K562 (cell line): ENCODE measurements around the gene ELP1. TPM values are rescaled to one million over a fixed set of nuclear protein-coding genes. Genes with fewer than 3 reads are reported as not detected.
A peak's percentile ranks its signal among the peaks of the same experiment; 100 is the strongest.

Experiments used
- BDP1 ChIP-seq: IDR thresholded peaks from 3 replicates; pipeline ENCODE4 v1.6.1; 2011; ENCODE audit not compliant: insufficient read length, insufficient read depth
- CREBBP ChIP-seq: IDR thresholded peaks from one replicate; pipeline ENCODE4 v1.6.1; 2012; ENCODE audit warnings: low read depth, mild to moderate bottlenecking, control low read depth, inconsistent platforms, low read length
- EZH2 ChIP-seq: IDR thresholded peaks from 2 replicates; pipeline ENCODE4 v1.6.1; 2012; ENCODE audit warnings: low read depth, mild to moderate bottlenecking, inconsistent platforms, low read length, borderline replicate concordance
- HNRNPK ChIP-seq: fragments of 200-400 bp; formaldehyde crosslinking; IDR thresholded peaks from one replicate; pipeline ENCODE4 v1.6.1; 2018; ENCODE audit warnings: mild to moderate bottlenecking, low read depth, low read length; ENCODE audit not compliant: poor library complexity, severe bottlenecking
- MBD1 ChIP-seq: fragments of 250-450 bp; sonication (Bioruptor Pico); IDR thresholded peaks from 2 replicates; pipeline ENCODE4 v1.8.0; 2022; ENCODE audit warnings: inconsistent platforms
- MCM2 ChIP-seq: fragments of 450-650 bp; IDR thresholded peaks from 2 replicates; pipeline ENCODE4 v1.6.1; 2017; ENCODE audit warnings: low read depth, mild to moderate bottlenecking
- MEIS2 ChIP-seq: fragments of 450-650 bp; IDR thresholded peaks from 2 replicates; pipeline ENCODE4 v1.6.1; 2014; ENCODE audit warnings: mild to moderate bottlenecking; ENCODE audit not compliant: partially characterized antibody
- MTA2 ChIP-seq: fragments of 450-650 bp; IDR thresholded peaks from 2 replicates; pipeline ENCODE4 v1.6.1; 2016; ENCODE audit warnings: low read depth
- NCOA6 ChIP-seq: fragments of 450-650 bp; IDR thresholded peaks from 2 replicates; pipeline ENCODE4 v1.6.1; 2017; ENCODE audit warnings: mild to moderate bottlenecking
- PTTG1 ChIP-seq: fragments of 450-650 bp; IDR thresholded peaks from 2 replicates; pipeline ENCODE4 v1.6.1; 2016; ENCODE audit warnings: low read depth, mild to moderate bottlenecking, missing genetic modification characterization, missing compliant biosample characterization
- TRIM28 ChIP-seq: fragments of 450-650 bp; IDR thresholded peaks from 2 replicates; pipeline ENCODE4 v1.6.1; 2017
- ZBTB49 ChIP-seq: sonication (generic); formaldehyde crosslinking; IDR thresholded peaks from 2 replicates; pipeline ENCODE4 v1.8.0; 2022; ENCODE audit warnings: missing genetic modification reagents, mild to moderate bottlenecking, borderline replicate concordance
- ZNF584 ChIP-seq: fragments of 200-800 bp; sonication (Bioruptor generic); IDR thresholded peaks from 2 replicates; pipeline ENCODE4 v1.6.1; 2016; ENCODE audit warnings: low read depth, mild to moderate bottlenecking, missing genetic modification characterization, missing compliant biosample characterization
- ZNF589 ChIP-seq: fragments of 200-800 bp; sonication (Bioruptor generic); IDR thresholded peaks from 2 replicates; pipeline ENCODE4 v1.6.1; 2016; ENCODE audit warnings: low read depth, missing genetic modification characterization, missing compliant biosample characterization
- polyA plus RNA-seq, 8 experiments: library from polyadenylated mRNA; depleted of rRNA in 4 of 8; stranded (reverse) in 5 of 8; unstranded in 3 of 8; fragments of >200 nt; fragmentation: Nextera tagmentation in 2 of 8; fragmentation: Illumina TruSeq in 1 of 8; extraction: Ambion mirVana in 2 of 8; extraction: Trizol in 1 of 8; gene quantifications; 2 replicates each; pipeline versions ENCODE4 v1.2.1 to v1.2.3, GENCODE V29; 2011 to 2014; ENCODE audit warnings: inconsistent platforms in 1 of 8, missing spikeins in 1 of 8
- total RNA-seq, 7 experiments: library from RNA; depleted of rRNA in 6 of 7; stranded (reverse); fragments of >200 nt in 6 of 7; fragmentation: Illumina TruSeq in 2 of 7; extraction: Trizol in 2 of 7; gene quantifications; 2 replicates each; pipeline versions ENCODE4 v1.2.1 to v1.2.3, GENCODE V29; 2011 to 2021; ENCODE audit warnings: low replicate concordance in 1 of 7
- TF ChIP-seq, protein P1 (sequence below), 2 experiments: IDR thresholded peaks; 2 replicates each; pipeline ENCODE4 v1.6.1; 2012; ENCODE audit warnings: improper control_type of control experiment in 2 of 2, low read depth in 2 of 2, low read length in 2 of 2, borderline replicate concordance in 1 of 2
- TF ChIP-seq, protein P2 (sequence below), 2 experiments: fragments of 150-350 bp in 1 of 2; IDR thresholded peaks; 2 replicates each; pipeline ENCODE4 v1.6.1; 2012 to 2016; ENCODE audit warnings: low read depth in 2 of 2, low read length in 2 of 2, mild to moderate bottlenecking in 1 of 2, moderate library complexity in 1 of 2

The ELP1 gene
- total and polyA plus RNA-seq, 9 of the 15 experiments (the other 6 are each of a cell fraction or from before 2014, with no cell fraction given): 17.0 to 48.6 (median 39.7) TPM

GRCh38 chr9:108963459-108964143, 29.7 kb upstream of the ELP1 start (continued):
- TF ChIP-seq HNRNPK (no peak), MCM2 (no peak), CREBBP (no peak), MEIS2 (peak; percentile 21), ZBTB49 (no peak), MBD1 (no peak), ZNF589 (0 out of 2 replicates have a peak, but pooled peaks have one; percentile 22), EZH2 (no peak), BDP1 (no peak), TRIM28 (no peak), NCOA6 (no peak), MTA2 (peak; percentile 16; the same call in 1 of the 2 replicates), PTTG1 (tag) (no peak), ZNF584 (CRISPR knock-in tag) (no peak)
- TF ChIP-seq, protein P1, sequence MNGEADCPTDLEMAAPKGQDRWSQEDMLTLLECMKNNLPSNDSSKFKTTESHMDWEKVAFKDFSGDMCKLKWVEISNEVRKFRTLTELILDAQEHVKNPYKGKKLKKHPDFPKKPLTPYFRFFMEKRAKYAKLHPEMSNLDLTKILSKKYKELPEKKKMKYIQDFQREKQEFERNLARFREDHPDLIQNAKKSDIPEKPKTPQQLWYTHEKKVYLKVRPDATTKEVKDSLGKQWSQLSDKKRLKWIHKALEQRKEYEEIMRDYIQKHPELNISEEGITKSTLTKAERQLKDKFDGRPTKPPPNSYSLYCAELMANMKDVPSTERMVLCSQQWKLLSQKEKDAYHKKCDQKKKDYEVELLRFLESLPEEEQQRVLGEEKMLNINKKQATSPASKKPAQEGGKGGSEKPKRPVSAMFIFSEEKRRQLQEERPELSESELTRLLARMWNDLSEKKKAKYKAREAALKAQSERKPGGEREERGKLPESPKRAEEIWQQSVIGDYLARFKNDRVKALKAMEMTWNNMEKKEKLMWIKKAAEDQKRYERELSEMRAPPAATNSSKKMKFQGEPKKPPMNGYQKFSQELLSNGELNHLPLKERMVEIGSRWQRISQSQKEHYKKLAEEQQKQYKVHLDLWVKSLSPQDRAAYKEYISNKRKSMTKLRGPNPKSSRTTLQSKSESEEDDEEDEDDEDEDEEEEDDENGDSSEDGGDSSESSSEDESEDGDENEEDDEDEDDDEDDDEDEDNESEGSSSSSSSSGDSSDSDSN (IDR thresholded peaks at IDR 0.05; ENCODE audit: borderline replicate concordance in 1 of 2, low read depth in 2 of 2, low read length in 2 of 2): no peak
- TF ChIP-seq, protein P2, sequence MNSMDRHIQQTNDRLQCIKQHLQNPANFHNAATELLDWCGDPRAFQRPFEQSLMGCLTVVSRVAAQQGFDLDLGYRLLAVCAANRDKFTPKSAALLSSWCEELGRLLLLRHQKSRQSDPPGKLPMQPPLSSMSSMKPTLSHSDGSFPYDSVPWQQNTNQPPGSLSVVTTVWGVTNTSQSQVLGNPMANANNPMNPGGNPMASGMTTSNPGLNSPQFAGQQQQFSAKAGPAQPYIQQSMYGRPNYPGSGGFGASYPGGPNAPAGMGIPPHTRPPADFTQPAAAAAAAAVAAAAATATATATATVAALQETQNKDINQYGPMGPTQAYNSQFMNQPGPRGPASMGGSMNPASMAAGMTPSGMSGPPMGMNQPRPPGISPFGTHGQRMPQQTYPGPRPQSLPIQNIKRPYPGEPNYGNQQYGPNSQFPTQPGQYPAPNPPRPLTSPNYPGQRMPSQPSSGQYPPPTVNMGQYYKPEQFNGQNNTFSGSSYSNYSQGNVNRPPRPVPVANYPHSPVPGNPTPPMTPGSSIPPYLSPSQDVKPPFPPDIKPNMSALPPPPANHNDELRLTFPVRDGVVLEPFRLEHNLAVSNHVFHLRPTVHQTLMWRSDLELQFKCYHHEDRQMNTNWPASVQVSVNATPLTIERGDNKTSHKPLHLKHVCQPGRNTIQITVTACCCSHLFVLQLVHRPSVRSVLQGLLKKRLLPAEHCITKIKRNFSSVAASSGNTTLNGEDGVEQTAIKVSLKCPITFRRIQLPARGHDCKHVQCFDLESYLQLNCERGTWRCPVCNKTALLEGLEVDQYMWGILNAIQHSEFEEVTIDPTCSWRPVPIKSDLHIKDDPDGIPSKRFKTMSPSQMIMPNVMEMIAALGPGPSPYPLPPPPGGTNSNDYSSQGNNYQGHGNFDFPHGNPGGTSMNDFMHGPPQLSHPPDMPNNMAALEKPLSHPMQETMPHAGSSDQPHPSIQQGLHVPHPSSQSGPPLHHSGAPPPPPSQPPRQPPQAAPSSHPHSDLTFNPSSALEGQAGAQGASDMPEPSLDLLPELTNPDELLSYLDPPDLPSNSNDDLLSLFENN (IDR thresholded peaks at IDR 0.05; ENCODE audit: low read depth in 2 of 2, low read length in 2 of 2): no peak
